ENCODE data around the gene SPAG9. TPM values are rescaled to one million over a fixed set of nuclear protein-coding genes. Genes with fewer than 3 reads are reported as not detected.

SPAG9 gene
- total and polyA plus RNA-seq, 2 of the 8 experiments (the other 6 are each of a cell fraction or from before 2014, with no cell fraction given): 9.8 to 63.8 TPM

GRCh38 chr17:51088287-51088686, 32.4 kb downstream of the SPAG9 start:
- Histone ChIP-seq H3K79me2 (ENCODE audit: control insufficient read depth in 1 of 2, insufficient read depth in 2 of 2, low read length in 2 of 2) (peaks cover 0 to 5% of the 10 kb centered on the region in 2 experiments; a peak in 2 of 4 replicates), H4K91ac (replicated peaks; ENCODE audit: insufficient read length, low read length) (no peak overlapping the region), H3K36me3 (ENCODE audit: control insufficient read depth in 2 of 4, insufficient read depth in 4 of 4, low read length in 3 of 4) (no peaks in the 10 kb centered on the region; a peak in 1 of 8 replicates), H3K14ac (ENCODE audit: insufficient read length) (no peak overlapping the region), H2BK20ac (ENCODE audit: low read length) (no peak overlapping the region), H3K18ac (ENCODE audit: extremely low read depth, low read length) (no peak overlapping the region), H2AFZ (ENCODE audit: low read length) (no peak overlapping the region), H2BK12ac (ENCODE audit: low read depth, low read length) (no peak overlapping the region), H3K4me3 (ENCODE audit: extremely low read depth in 1 of 4, insufficient read depth in 2 of 4, low read depth in 3 of 4, low read length in 4 of 4) (no peak overlapping the region), H3K79me1 (ENCODE audit: low read depth, low read length) (no peaks in the 10 kb centered on the region), H4K8ac (ENCODE audit: extremely low read depth, insufficient read depth, low read length) (no peak overlapping the region), H2BK15ac (ENCODE audit: low read length) (no peak overlapping the region), H2AK5ac (ENCODE audit: low read depth, low read length) (no peak overlapping the region), H3K27me3 (replicated peaks in 1 of 4; ENCODE audit: control insufficient read depth in 3 of 4, extremely low read depth in 1 of 4, insufficient read depth in 3 of 4, low read length in 3 of 4) (no peaks in the 10 kb centered on the region), H3K56ac (replicated peaks; ENCODE audit: insufficient read length, low read depth, low read length) (no peak overlapping the region), H3K9me3 (ENCODE audit: insufficient read depth in 2 of 2, low read depth in 1 of 2, low read length in 1 of 2) (no peaks in the 10 kb centered on the region), H3K4ac (replicated peaks; ENCODE audit: insufficient read length, low read depth, low read length) (no peak overlapping the region), H3K23ac (ENCODE audit: insufficient read length) (no peak overlapping the region), H4K5ac (ENCODE audit: insufficient read length, low read depth, low read length) (no peak overlapping the region), H2BK120ac (replicated peaks; ENCODE audit: low read depth, low read length) (no peak overlapping the region), H3K9ac (replicated peaks in 1 of 4; ENCODE audit: extremely low read depth in 1 of 4, low read depth in 3 of 4, low read length in 3 of 4) (no peak overlapping the region), H3K27ac (ENCODE audit: low read depth, low read length) (no peak overlapping the region), H3K4me1 (replicated peaks in 1 of 4; ENCODE audit: control insufficient read depth in 3 of 4, insufficient read depth in 4 of 4, low read length in 3 of 4) (no peaks in the 10 kb centered on the region), H3K4me2 (ENCODE audit: insufficient read depth in 1 of 2, low read depth in 2 of 2, low read length in 2 of 2) (no peak overlapping the region), H4K20me1 (replicated peaks in 1 of 2; ENCODE audit: control insufficient read depth in 1 of 2, insufficient read depth in 2 of 2, low read length in 2 of 2) (peaks cover 0 to 3% of the 10 kb centered on the region in 2 experiments), H2BK5ac (ENCODE audit: low read depth, low read length) (no peak overlapping the region), H3K23me2 (ENCODE audit: low read depth, low read length) (no peaks in the 10 kb centered on the region)
- TF ChIP-seq TAF7 (optimal IDR thresholded peaks at IDR 0.05; ENCODE audit: borderline replicate concordance, low read depth, low read length): no peak
- TF ChIP-seq BACH1 (IDR thresholded peaks at IDR 0.05; ENCODE audit: low read length): no peak
- DNase-seq (ENCODE audit: low read depth in 1 of 2, low spot score in 2 of 2) (peak in 1 of 2 experiments; percentile 11), FAIRE-seq (no peak)
- CTCF ChIA-PET (ENCODE audit: partially characterized antibody): interaction anchor here (1.4 kb wide), 1 partner anchor 31 kb away, joined by 3 read pairs; no protein-coding TSS in a partner anchor
- POLR2A ChIA-PET (ENCODE audit: partially characterized antibody): no interaction called here
- 98% methylated on average over 9 of the region's 9 CpGs; no CpG with 5 or more reads in 1 of the 2 experiments for WGBS, 2 experiments (ENCODE audit: extremely low coverage in 1 of 2, insufficient coverage in 1 of 2, insufficient read length in 1 of 2, insufficient replicate concordance in 2 of 2, low coverage in 1 of 2, low lambda C conversion rate in 2 of 2, missing lambda C conversion rate in 1 of 2)

Measured in H1 (cell line).